Measurements from ENCODE around the gene SCFD1. TPM values are rescaled to one million over a fixed set of nuclear protein-coding genes. Genes with fewer than 3 reads are reported as not detected.
"Not testable (repeated sequence)": the region's sequence is repeated elsewhere in the genome, so short reads cannot be mapped to it uniquely, and the experiment has no call there.

SCFD1 gene
- total RNA-seq, 1 experiment from 2014 or later = 61.9 TPM

DNA sequence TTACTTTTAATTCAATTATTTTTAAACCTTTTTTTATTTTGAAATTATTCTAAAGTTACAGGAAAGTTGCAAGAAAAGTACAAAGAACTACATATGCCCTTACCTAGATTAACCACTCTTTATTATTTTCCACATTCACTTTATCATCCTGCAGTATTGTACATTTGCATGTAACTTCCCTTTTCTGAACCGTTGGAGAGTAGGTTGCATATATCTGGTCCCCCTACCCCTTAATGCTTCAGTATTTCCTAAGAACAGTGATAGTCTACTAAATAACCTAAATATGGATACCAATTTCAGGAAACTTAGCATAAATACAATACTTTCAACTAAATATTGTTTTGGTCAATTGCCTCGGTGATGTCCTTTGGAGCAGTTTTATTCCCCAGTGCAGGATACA is 48.2 kb upstream of the SCFD1 start:
- POLR2A ChIA-PET (ENCODE audit: low non-redundant PET) = no interaction called here

DNA sequence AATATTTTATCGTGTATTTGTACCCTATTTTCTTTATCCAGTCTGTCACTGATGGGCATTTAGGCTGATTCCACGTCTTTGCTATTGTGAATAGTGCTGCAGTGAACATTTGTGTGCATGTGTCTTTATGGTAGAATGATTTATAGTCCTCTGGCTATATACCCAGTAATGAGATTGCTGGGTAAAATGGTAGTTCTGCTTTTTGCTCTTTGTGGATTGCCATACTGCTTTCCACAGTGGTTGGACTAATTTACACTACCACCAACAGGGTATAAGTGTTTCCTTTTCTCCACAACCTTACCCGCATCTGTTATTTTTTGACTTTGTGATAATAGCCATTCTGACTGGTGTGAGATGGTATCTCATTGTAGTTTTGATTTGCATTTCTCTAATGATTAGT is 47.3 kb upstream of the SCFD1 start:
- POLR2A ChIA-PET (ENCODE audit: low non-redundant PET) = interaction anchor here (0.6 to 0.7 kb wide), 2 partner anchors 47 to 452 kb away, joined by 3 to 6 read pairs; no protein-coding TSS in a partner anchor
- H3K9me3 ChIP-seq (ENCODE audit: low read depth, low read length, poor library complexity, severe bottlenecking); H3K27me3 ChIP-seq (replicated peaks; ENCODE audit: insufficient read depth, low read depth, low read length, poor library complexity); CTCF ChIA-PET; intact Hi-C loops (cut with micrococcal nuclease; ENCODE audit: unreplicated experiment); H3K36me3 ChIP-seq (ENCODE audit: insufficient read depth, low read length, poor library complexity, severe bottlenecking); BruUV-seq (replicated peaks); DNase-seq (ENCODE audit: low spot score); H3K27ac ChIP-seq (ENCODE audit: low read depth, low read length, poor library complexity, severe bottlenecking); H3K4me3 ChIP-seq (ENCODE audit: low read depth, low read length, poor library complexity, severe bottlenecking): not testable (repeated sequence)
- H3K4me1 ChIP-seq (ENCODE audit: insufficient read depth, low read length, poor library complexity, severe bottlenecking) = peaks cover 22% of the 10 kb centered on the region

More for the DNA sequence above, 48.2 kb upstream of the SCFD1 start:
- Histone ChIP-seq H3K27ac (ENCODE audit: low read depth, low read length, poor library complexity, severe bottlenecking) (no peak overlapping the region), H3K9me3 (ENCODE audit: low read depth, low read length, poor library complexity, severe bottlenecking) (no peaks in the 10 kb centered on the region), H3K4me3 (ENCODE audit: low read depth, low read length, poor library complexity, severe bottlenecking) (no peak overlapping the region), H3K4me1 (ENCODE audit: insufficient read depth, low read length, poor library complexity, severe bottlenecking) (peaks cover 23% of the 10 kb centered on the region), H3K36me3 (ENCODE audit: insufficient read depth, low read length, poor library complexity, severe bottlenecking) (no peaks in the 10 kb centered on the region), H3K27me3 (replicated peaks; ENCODE audit: insufficient read depth, low read depth, low read length, poor library complexity) (no peaks in the 10 kb centered on the region)
- CTCF ChIA-PET = no interaction called here
- TF ChIP-seq EZH2 (IDR thresholded peaks at IDR 0.05; ENCODE audit: borderline replicate concordance, low read depth, low read length, poor library complexity, severe bottlenecking) = no peak
- TF ChIP-seq, protein P1, sequence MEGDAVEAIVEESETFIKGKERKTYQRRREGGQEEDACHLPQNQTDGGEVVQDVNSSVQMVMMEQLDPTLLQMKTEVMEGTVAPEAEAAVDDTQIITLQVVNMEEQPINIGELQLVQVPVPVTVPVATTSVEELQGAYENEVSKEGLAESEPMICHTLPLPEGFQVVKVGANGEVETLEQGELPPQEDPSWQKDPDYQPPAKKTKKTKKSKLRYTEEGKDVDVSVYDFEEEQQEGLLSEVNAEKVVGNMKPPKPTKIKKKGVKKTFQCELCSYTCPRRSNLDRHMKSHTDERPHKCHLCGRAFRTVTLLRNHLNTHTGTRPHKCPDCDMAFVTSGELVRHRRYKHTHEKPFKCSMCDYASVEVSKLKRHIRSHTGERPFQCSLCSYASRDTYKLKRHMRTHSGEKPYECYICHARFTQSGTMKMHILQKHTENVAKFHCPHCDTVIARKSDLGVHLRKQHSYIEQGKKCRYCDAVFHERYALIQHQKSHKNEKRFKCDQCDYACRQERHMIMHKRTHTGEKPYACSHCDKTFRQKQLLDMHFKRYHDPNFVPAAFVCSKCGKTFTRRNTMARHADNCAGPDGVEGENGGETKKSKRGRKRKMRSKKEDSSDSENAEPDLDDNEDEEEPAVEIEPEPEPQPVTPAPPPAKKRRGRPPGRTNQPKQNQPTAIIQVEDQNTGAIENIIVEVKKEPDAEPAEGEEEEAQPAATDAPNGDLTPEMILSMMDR (conservative IDR thresholded peaks at IDR 0.05; ENCODE audit: low read depth, low read length) = no peak
- intact Hi-C loops (cut with micrococcal nuclease; ENCODE audit: unreplicated experiment) = no loop called here
- DNase-seq (ENCODE audit: low spot score) = no peak
- no TSS peak for BruUV-seq (replicated peaks)

DNA sequence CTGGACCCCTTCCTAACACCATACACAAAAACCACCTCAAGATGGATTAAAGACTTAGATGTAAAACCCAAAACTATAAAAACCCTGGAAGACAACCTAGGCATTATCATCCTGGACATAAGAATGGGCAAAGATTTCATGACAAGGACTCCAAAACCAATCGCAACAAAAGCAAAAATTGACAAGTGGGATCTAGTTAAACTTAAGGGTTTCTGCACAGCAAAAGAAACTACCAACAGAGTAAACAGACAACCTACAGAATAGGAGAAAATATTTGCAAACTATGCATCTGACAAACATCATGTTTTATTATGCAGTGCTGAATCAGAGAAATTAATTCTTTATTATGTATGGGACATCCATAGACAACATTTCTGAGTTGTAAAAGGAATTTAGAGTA is 45.8 kb upstream of the SCFD1 start:
- POLR2A ChIA-PET (ENCODE audit: low non-redundant PET); intact Hi-C loops (cut with micrococcal nuclease; ENCODE audit: unreplicated experiment); H3K27me3 ChIP-seq (replicated peaks; ENCODE audit: insufficient read depth, low read depth, low read length, poor library complexity); H3K36me3 ChIP-seq (ENCODE audit: insufficient read depth, low read length, poor library complexity, severe bottlenecking); BruUV-seq (replicated peaks); H3K4me1 ChIP-seq (ENCODE audit: insufficient read depth, low read length, poor library complexity, severe bottlenecking); H3K27ac ChIP-seq (ENCODE audit: low read depth, low read length, poor library complexity, severe bottlenecking); CTCF ChIA-PET; H3K9me3 ChIP-seq (ENCODE audit: low read depth, low read length, poor library complexity, severe bottlenecking); DNase-seq (ENCODE audit: low spot score); H3K4me3 ChIP-seq (ENCODE audit: low read depth, low read length, poor library complexity, severe bottlenecking): not testable (repeated sequence)

DNA sequence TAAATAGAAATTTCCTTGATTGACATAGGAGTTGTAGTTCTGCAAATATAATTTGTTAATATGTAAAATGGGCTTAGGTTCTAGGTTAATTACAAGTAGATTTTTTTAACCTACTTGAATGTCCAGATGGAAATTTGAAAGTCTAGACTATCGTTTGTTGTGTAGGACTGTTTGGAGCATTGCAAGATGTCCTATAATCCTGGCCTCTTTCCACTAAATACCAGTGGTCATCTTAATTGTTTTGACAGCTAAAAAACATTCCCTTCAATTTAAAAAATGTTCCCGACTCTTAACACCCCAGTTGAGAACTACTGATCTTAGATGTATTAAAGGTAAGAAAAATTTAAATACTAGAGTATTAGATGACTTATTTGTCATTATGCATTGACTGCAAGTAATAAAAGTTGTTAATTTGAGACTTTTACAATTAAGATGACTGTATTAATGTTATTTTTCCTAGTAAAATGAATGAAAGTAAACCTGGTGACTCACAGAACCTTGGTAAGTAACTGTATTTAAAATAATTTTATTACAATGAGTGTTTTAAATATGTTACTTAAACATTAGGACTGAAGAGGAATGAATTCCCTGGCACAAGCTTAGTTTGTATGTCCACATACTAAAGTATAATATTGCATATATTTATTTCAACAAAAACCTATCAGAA is 41.4 kb upstream of the SCFD1 start:
- no peak for DNase-seq (ENCODE audit: low spot score)
- H3K36me3 ChIP-seq (ENCODE audit: insufficient read depth, low read length, poor library complexity, severe bottlenecking) = peaks cover 9% of the 10 kb centered on the region
- ChIA-PET CTCF (no interaction called here), POLR2A (ENCODE audit: low non-redundant PET) (no interaction called here)
- peaks cover 13% of the 10 kb centered on the region for H3K9me3 ChIP-seq (ENCODE audit: low read depth, low read length, poor library complexity, severe bottlenecking)
- H3K4me1 ChIP-seq (ENCODE audit: insufficient read depth, low read length, poor library complexity, severe bottlenecking) = peaks cover 6% of the 10 kb centered on the region
- no peak overlapping the region for H3K4me3 ChIP-seq (ENCODE audit: low read depth, low read length, poor library complexity, severe bottlenecking)
- BruUV-seq (replicated peaks) = no TSS peak
- TF ChIP-seq, protein P1 (conservative IDR thresholded peaks at IDR 0.05; ENCODE audit: low read depth, low read length) = no peak
- no peak for TF ChIP-seq EZH2 (IDR thresholded peaks at IDR 0.05; ENCODE audit: borderline replicate concordance, low read depth, low read length, poor library complexity, severe bottlenecking)
- no peaks in the 10 kb centered on the region for H3K27me3 ChIP-seq (replicated peaks; ENCODE audit: insufficient read depth, low read depth, low read length, poor library complexity)
- intact Hi-C loops (cut with micrococcal nuclease; ENCODE audit: unreplicated experiment) = no loop called here
- no peak overlapping the region for H3K27ac ChIP-seq (ENCODE audit: low read depth, low read length, poor library complexity, severe bottlenecking)
